AG10803 (cell line): ENCODE results near the gene ABI1.

Source experiments
- DNase-seq: peaks from one replicate; pipeline ENCODE4 v3.0.0; 2010; ENCODE audit warnings: low read depth
- H3K4me3 ChIP-seq: 2 replicates; pipeline ENCODE4 v1.5.1; 2011; ENCODE audit warnings: mild to moderate bottlenecking, low read length, control low read depth
- TF ChIP-seq, protein P1 (sequence below): conservative IDR thresholded peaks from 2 replicates; pipeline ENCODE4 v1.5.1; 2011; ENCODE audit warnings: mild to moderate bottlenecking, low read length, control low read depth, inconsistent platforms

Gene ABI1

DNA sequence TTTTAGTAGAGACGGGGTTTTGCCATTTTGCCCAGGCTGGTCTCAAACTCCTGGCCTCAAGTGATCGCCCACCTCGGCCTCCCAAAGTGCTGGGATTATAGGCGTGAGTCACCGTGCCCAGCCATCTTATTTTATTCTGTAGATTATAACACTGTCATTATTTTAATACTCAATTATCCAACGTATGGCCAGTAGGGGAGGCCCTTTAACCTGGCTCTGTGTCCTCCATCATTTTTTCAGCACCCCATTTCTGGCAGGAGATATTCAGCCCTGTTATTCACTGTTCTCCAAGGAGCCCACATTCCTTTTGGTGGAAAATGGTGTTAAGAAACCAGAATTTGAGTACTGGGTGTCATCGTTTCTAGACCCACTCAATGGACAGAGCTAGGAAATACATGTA is 131.8 kb downstream of the ABI1 start:
- TF ChIP-seq, protein P1, sequence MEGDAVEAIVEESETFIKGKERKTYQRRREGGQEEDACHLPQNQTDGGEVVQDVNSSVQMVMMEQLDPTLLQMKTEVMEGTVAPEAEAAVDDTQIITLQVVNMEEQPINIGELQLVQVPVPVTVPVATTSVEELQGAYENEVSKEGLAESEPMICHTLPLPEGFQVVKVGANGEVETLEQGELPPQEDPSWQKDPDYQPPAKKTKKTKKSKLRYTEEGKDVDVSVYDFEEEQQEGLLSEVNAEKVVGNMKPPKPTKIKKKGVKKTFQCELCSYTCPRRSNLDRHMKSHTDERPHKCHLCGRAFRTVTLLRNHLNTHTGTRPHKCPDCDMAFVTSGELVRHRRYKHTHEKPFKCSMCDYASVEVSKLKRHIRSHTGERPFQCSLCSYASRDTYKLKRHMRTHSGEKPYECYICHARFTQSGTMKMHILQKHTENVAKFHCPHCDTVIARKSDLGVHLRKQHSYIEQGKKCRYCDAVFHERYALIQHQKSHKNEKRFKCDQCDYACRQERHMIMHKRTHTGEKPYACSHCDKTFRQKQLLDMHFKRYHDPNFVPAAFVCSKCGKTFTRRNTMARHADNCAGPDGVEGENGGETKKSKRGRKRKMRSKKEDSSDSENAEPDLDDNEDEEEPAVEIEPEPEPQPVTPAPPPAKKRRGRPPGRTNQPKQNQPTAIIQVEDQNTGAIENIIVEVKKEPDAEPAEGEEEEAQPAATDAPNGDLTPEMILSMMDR: no peak
- H3K4me3 ChIP-seq: no peak overlapping the region
- DNase-seq: no peak

DNA sequence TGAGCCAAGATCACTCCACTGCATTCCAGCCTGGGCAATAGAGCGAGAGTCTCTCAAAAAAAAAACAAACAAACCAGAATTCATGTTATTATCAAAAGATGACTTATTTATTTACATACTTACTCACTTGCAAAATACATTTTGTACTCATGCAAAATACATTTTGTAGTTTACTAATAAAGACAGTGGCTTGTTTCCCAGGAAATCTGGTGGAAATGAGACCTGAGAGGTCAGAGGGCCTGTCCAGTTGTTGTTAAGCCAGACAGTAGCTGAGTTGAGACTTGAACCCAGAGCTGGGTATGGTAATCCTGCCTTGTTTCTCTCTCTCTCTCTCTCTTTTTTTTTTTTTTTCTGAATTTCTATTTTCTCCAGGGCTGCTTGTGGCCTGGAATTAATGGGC is 133.8 kb downstream of the ABI1 start:
- TF ChIP-seq, protein P1: no peak
- H3K4me3 ChIP-seq: no peak overlapping the region
- no peak for DNase-seq

DNA sequence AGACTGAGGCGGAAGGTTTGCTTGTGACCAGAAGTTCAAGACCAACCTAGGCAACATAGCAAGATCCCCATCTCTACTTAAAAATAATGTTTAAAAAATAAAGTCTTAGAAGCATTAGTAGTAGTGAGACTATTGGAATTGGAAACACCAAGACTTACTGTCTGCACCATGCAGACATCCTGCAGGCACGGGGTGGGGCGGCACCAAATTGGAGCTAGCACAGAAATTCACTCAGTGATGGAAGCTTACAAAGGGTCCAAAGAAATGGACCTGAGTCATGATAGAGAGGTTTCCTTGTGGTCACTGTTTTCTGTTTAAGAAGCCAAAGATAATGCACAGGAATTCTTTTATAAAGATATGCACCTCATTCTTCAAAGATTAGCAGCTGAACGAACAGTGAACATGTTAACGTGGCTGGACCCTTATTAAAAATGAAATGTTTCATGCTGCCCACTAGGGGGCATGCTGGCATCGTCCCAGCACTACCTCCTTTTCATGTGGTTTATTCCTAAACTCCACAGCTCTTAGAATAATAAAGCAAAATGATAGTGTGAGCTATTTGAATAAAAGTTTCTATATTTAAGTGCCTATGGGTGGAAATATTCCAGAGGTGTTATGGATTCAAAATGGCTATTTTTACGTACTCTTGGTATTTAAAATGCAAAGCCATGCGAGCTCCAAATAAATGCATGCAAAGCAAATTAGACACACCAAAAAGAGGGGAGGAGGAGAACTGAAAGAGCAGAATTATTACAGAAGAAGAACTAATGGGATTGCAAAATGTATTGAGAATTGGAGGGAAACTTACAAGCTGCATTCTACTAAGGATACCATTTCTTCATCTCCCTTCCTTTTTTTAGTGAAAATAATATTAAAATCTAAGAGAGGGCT is 134.7 kb downstream of the ABI1 start:
- TF ChIP-seq, protein P1: peak; percentile 76
- peak; percentile 66 for DNase-seq
- H3K4me3 ChIP-seq: no peak overlapping the region

- no peak overlapping the region for H3K4me3 ChIP-seq
- TF ChIP-seq, protein P1: no peak
- no peak for DNase-seq
These were observed 137.7 kb downstream of the ABI1 start for GRCh38 chr10:26723016-26723415.

GRCh38 chr10:26721561-26721960 is 139.2 kb downstream of the ABI1 start:
- TF ChIP-seq, protein P1: no peak
- no peak overlapping the region for H3K4me3 ChIP-seq
- no peak for DNase-seq

DNA sequence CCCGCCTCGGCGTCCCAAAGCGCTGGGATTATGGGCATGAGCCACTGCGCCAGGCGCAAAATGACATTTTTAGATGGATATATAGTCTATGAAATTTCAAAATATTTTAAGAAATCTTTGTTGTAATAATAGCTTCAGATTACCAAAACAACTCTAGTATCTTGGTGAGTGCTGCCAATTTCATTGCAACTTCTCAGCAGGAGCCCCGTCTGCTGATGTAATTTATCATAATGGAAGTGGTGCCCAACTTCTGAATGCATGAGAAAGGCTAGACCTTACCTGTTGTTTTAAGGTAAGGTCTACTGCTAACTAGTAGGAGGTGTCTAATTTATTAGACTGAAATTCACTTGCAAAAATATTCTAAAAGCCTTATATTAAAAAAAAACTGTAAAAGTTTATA is 143.3 kb downstream of the ABI1 start:
- TF ChIP-seq, protein P1: no peak
- no peak overlapping the region for H3K4me3 ChIP-seq
- no peak for DNase-seq

DNA sequence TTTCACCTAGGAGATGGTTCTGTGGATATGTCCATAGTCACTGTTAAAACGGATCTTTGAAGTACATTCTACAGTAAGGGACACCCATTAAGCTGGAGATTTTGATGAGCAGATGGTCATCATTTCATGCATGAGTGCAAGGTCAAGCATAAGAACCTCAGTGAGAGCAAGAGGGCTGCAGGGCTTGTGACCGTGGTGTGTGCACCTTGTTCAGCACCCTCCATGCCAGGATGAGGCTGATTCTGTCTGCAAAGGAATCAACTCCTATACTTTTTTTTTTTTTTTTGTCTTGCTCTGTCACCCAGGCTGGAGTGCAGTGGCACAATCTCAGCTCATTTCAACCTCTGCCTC is 145.6 kb downstream of the ABI1 start:
- no peak for DNase-seq
- TF ChIP-seq, protein P1: no peak
- H3K4me3 ChIP-seq: no peak overlapping the region
